Natural killer cell treated with Interleukin-12 subunit alpha and Interleukin-12 subunit beta and Interleukin-15 and Interleukin-18, amount 100 ng/mL, for 72 hours (primary cell): ENCODE results near the gene CYB561. TPM values are rescaled to one million over a fixed set of nuclear protein-coding genes. Genes with fewer than 3 reads are reported as not detected.
A peak's percentile ranks its signal among the peaks of the same experiment; 100 is the strongest.

Source experiments
- ATAC-seq, 2 donors: fragments of 150-1000 bp; cut with Tn5 transposase in 1 of 2; sonication (Bioruptor Pico), chemical (Tn5 transposase) in 1 of 2; 2 replicates each; pipeline ENCODE4 v1.10.0; 2021
- DNase-seq: peaks from one replicate; pipeline ENCODE4 v3.0.0; 2022; ENCODE audit warnings: low spot score
- H3K27ac Mint-ChIP-seq, 2 donors: 1 replicate in 1 of 2; 2 replicates in 1 of 2; pipeline ENCODE4 v1.8.0; 2022; ENCODE audit warnings: mixed read lengths in 2 of 2, mild to moderate bottlenecking in 1 of 2, moderate library complexity in 1 of 2
- H3K27me3 Mint-ChIP-seq, 2 donors: 1 replicate in 1 of 2; 2 replicates in 1 of 2; pipeline ENCODE4 v1.8.0; 2022; ENCODE audit warnings: mixed read lengths in 2 of 2
- H3K36me3 Mint-ChIP-seq: one replicate; pipeline ENCODE4 v1.8.0; 2022; ENCODE audit warnings: mixed read lengths
- H3K4me1 Mint-ChIP-seq, 2 donors: 1 replicate in 1 of 2; 2 replicates in 1 of 2; pipeline ENCODE4 v1.8.0; 2022; ENCODE audit warnings: low read depth in 2 of 2, mixed read lengths in 2 of 2, mild to moderate bottlenecking in 1 of 2
- H3K4me3 Mint-ChIP-seq: one replicate; pipeline ENCODE4 v1.8.0; 2022; ENCODE audit warnings: mixed read lengths
- H3K9me3 Mint-ChIP-seq: 2 replicates; pipeline ENCODE4 v1.8.0; 2022; ENCODE audit warnings: mixed read lengths
- total RNA-seq, 2 donors: library from RNA; stranded (reverse); gene quantifications; one replicate each; pipeline ENCODE4 v1.2.3, GENCODE V29; 2022

Gene CYB561
- total RNA-seq, 2 donors from 2014 or later = 3.2 to 7.9 TPM

DNA sequence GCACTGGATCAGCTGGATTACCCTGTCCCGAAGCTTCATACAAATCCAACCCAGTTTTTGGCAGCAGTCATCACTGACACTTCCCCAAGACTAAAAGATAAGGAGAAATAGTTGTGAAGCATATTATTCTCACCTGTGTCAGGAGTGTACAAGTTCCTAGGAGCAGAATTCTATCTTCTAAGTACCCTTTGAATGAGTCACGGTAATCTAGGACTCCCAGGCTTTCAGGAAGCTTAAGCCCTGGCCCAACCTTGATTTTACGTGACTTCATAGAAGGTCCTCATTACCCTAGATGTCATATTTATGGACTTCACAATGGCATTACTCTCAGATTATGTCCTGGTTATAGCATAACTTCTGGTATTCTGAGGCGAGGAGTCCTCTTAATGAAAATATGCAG, 31.9 kb downstream of the CYB561 start:
- Mint-ChIP-seq H3K27ac (no peak overlapping the region), H3K4me3 (no peak overlapping the region), H3K36me3 (no peaks in the 10 kb centered on the region), H3K4me1 (no peaks in the 10 kb centered on the region), H3K9me3 (no peaks in the 10 kb centered on the region), H3K27me3 (no peaks in the 10 kb centered on the region)
- ATAC-seq (no peak), DNase-seq (no peak)

DNA sequence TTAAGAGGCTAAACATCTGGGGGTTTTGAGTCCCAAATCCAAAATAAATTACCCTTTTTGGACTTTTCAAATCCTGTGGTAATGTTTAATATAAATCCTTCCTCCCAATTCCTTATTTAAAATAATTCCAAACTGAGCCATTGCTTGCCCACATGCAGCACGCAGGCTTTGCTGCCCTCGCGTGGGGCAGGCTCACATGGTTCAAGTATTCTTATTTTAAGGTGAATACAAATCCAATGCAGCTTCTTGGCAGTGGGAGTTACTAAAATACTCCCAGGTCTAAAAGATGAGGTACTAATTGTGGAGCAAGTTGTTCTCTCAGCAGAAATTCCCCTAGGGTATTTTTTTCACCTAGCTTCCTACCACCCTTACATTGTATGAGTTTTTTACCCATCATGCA, 33.0 kb downstream of the CYB561 start:
- DNase-seq (no peak), ATAC-seq (no peak)
- Mint-ChIP-seq H3K9me3 (no peaks in the 10 kb centered on the region), H3K36me3 (no peaks in the 10 kb centered on the region), H3K4me3 (no peak overlapping the region), H3K4me1 (no peaks in the 10 kb centered on the region), H3K27me3 (no peaks in the 10 kb centered on the region), H3K27ac (no peak overlapping the region)

DNA sequence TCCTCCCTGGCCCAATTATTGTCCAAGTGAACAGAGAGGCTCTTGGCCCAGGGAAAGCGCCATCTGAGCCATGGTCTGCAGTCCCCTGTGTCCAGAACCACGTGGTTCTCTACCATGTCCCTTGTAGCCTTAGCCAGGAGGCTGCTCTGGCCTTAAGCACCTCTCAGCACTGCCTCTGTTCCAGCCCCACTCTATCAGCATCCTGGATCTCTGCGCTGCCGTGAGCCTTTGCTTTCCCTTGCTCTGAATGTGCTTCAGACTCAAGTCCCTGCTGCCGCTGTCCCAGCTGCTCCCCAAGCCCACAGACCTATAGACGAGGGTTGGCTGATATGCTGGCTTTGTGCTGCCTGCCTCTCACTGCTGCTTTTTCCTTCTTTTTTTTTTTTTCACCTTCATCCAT, 33.9 kb downstream of the CYB561 start:
- Mint-ChIP-seq H3K9me3 (no peaks in the 10 kb centered on the region), H3K36me3 (no peaks in the 10 kb centered on the region), H3K27me3 (no peaks in the 10 kb centered on the region), H3K4me3 (no peak overlapping the region), H3K27ac (no peak overlapping the region), H3K4me1 (no peaks in the 10 kb centered on the region)
- no peak for ATAC-seq
- no peak for DNase-seq

DNA sequence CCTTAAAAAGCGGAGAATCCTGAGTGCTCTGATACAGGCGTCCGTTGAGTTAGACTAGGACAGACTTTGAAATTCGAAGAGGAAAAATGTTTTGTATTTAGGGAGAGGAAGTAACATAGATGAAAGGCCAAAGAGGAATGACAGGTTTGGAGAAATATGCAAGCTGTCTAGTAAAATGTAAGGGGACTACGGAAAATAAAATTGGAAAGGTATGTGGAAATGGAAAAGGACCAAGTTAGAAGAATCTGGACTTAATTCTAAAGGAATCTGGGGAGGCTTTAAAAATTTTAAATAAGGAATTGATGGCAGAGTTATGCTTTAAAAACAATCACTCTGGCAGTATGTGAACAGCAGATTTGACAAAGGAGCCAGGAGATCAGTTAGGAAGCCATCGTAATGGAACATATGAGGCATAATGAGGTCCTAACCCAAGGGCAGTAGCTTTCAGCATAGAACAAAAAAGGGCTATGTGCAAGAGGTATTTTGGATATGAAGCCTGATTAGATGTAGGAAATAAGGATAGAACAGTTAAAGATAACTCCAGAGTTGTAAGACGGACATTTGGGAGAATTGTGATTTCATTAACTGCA, 38.3 kb downstream of the CYB561 start:
- DNase-seq (no peak), ATAC-seq (no peak)
- H3K4me3 Mint-ChIP-seq = no peak overlapping the region
- H3K36me3 Mint-ChIP-seq = no peaks in the 10 kb centered on the region
- H3K27me3 Mint-ChIP-seq = no peaks in the 10 kb centered on the region
- H3K9me3 Mint-ChIP-seq = no peaks in the 10 kb centered on the region
- H3K4me1 Mint-ChIP-seq = peaks cover 0 to 3% of the 10 kb centered on the region in 2 donors
- no peak overlapping the region for H3K27ac Mint-ChIP-seq

DNA sequence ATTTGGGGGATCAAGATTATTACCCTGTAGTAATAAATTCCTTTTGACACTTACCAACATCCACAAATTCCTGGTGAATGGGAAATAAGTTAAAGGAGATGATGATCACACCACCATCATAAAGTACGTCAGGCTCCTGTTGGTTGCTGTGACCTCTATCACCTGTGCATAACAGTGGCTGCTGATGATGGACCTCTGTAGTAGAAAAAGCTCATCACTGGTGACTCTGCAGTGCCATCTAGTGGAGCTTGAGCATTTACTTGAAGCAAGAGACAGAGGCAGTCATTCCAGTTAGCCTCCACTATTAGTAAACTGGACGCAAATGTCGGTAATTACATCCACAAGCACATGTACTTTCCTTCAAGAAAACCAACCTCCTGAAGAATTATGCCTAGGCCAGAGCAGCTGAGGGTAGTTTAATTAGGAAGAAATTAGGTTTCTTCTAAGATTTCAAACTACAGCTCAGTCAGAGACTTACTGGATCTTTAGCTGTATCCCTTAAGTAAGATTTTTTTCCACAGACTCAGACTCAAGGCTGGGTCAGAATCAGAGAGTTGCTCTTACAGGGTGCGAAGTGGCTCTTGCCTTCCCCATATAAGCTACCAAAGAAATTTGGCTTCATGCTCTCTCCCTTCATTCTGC, 39.3 kb downstream of the CYB561 start:
- Mint-ChIP-seq H3K4me1 (peaks cover 0 to 3% of the 10 kb centered on the region in 2 donors), H3K4me3 (no peak overlapping the region), H3K36me3 (no peaks in the 10 kb centered on the region), H3K27ac (no peak overlapping the region), H3K9me3 (no peaks in the 10 kb centered on the region), H3K27me3 (no peaks in the 10 kb centered on the region)
- ATAC-seq = peak in 1 of 2 donors; percentile 75
- DNase-seq = peak; percentile 71

DNA sequence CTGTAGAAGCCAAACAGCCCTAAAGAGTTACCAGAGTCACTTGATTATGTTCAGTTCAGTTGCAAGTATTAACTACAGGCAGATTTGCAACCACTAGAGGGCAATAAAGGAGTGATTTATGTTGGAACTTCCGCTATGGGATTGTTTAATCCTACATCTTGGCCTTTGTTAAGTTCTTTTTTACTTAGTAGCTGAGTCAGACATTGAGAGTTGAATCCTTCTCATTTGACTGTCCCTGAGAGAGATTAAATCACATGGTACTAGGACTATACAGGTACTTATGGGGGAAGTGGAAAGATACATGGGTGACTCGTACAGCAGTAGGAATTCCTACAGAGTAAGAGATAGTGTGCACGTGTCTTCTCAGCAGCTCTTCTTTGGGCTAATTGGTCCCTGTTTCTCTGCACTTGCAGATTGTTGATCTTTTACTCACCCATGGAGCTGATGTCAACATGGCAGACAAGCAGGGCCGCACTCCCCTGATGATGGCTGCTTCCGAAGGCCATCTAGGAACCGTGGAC, 40.3 kb downstream of the CYB561 start:
- Mint-ChIP-seq H3K27ac (no peak overlapping the region), H3K4me3 (no peak overlapping the region), H3K36me3 (no peaks in the 10 kb centered on the region), H3K9me3 (no peaks in the 10 kb centered on the region), H3K27me3 (no peaks in the 10 kb centered on the region), H3K4me1 (peaks cover 0 to 3% of the 10 kb centered on the region in 2 donors)
- no peak for ATAC-seq
- no peak for DNase-seq

DNA sequence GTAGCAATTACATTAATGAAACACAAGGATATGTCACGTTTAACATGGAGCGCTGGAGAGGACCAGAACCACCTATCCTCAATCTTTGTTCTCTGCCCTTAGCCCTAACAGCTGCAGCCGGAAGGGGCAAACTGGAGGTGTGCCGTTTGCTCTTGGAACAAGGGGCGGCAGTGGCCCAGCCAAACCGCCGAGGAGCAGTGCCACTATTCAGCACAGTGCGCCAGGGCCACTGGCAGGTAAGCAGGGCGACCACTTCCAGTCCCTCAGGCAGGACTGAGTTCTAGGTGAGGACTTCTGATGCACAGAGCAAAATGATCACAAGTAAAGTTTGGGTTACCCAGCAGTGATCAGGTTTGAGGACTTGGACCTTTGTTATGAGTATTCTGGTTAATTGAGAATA, 41.1 kb downstream of the CYB561 start:
- no peak for ATAC-seq
- Mint-ChIP-seq H3K27ac (no peak overlapping the region), H3K27me3 (no peaks in the 10 kb centered on the region), H3K4me3 (no peak overlapping the region), H3K9me3 (no peaks in the 10 kb centered on the region), H3K36me3 (no peaks in the 10 kb centered on the region), H3K4me1 (peaks cover 0 to 3% of the 10 kb centered on the region in 2 donors)
- DNase-seq = no peak

DNA sequence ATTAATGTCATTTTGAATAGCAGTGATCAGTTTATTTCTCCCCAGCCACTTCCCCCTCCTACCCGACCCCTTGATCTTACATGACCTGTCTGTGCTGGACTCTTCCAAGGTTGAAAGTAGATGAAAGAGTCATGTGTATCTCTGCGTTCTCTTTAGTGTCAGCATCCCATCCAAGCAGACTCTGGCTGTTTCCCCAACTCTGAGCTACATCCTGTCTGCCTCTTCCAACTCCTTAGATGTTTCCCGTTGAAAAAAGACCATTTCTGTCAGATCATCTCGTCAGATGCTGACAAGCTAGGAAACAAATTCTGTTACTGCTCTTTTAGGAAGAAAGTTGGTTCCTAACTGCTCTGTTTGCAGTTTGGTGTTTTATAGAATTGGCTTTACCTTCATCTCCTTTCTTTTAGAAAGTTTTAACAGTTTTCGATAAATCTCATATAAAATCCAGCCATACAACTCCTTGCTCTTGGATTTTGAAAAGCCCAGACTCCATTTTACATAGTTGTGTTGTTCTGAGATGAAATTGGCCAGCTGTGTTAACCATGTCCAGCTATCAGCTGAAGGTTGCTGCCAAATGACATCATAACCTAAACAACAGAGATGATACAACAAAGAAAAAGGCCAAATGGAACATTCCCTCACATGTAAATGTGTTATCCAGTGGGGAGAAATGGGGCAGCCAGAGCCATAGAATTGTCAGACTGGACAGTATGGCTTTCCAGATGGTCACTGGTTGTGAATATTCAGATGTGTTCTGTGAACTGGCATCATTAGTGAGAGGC, 43.5 kb downstream of the CYB561 start:
- no peak overlapping the region for H3K4me3 Mint-ChIP-seq
- ATAC-seq = no peak
- H3K27me3 Mint-ChIP-seq = no peaks in the 10 kb centered on the region
- no peak for DNase-seq
- H3K4me1 Mint-ChIP-seq = peaks cover 0 to 3% of the 10 kb centered on the region in 2 donors
- H3K9me3 Mint-ChIP-seq = no peaks in the 10 kb centered on the region
- H3K27ac Mint-ChIP-seq = no peak overlapping the region
- no peaks in the 10 kb centered on the region for H3K36me3 Mint-ChIP-seq

DNA sequence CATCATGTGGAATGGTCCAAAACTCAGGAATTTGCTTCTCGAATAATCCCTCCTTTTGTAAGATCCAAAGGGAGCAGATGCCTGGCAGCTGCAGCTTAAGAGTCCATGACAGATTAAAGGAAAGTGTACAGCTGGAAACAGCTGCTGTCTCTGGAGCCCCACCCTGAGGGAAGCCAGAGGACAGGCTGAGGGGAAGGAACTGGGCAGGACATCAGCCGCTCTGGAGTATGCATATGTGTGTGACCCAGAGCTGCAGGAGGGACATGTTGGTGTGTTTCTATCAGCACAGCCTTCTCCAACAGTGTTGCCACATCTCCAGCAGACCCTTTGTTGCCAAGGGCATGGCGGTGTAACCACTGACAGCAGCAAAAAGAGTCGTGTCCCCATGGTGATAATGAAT, 46.2 kb downstream of the CYB561 start:
- H3K4me3 Mint-ChIP-seq = no peak overlapping the region
- H3K9me3 Mint-ChIP-seq = no peaks in the 10 kb centered on the region
- no peaks in the 10 kb centered on the region for H3K4me1 Mint-ChIP-seq
- no peak for ATAC-seq
- H3K36me3 Mint-ChIP-seq = no peaks in the 10 kb centered on the region
- H3K27ac Mint-ChIP-seq = no peak overlapping the region
- DNase-seq = no peak
- no peaks in the 10 kb centered on the region for H3K27me3 Mint-ChIP-seq

DNA sequence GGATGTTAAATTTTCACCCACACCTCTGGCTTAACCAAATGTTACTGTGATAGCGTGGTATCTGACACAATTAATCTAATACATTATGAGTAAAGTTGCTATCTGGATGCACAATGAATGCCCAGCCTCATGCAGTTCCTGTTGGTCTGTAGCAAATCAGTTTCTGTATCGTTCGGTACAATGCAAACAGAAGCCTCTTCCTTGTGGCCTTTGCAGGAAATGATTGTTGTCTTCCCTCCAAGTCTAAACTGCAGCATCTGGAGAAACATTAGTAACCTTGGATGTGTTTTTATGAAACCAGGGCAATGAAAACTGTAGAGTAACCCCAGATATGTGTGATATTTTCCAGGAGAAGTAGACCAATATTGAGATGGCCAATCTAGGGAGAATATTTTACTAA, 46.8 kb downstream of the CYB561 start:
- Mint-ChIP-seq H3K9me3 (no peaks in the 10 kb centered on the region), H3K27ac (no peak overlapping the region), H3K27me3 (no peaks in the 10 kb centered on the region), H3K36me3 (peaks cover 2% of the 10 kb centered on the region), H3K4me3 (no peak overlapping the region), H3K4me1 (no peaks in the 10 kb centered on the region)
- no peak for ATAC-seq
- no peak for DNase-seq

DNA sequence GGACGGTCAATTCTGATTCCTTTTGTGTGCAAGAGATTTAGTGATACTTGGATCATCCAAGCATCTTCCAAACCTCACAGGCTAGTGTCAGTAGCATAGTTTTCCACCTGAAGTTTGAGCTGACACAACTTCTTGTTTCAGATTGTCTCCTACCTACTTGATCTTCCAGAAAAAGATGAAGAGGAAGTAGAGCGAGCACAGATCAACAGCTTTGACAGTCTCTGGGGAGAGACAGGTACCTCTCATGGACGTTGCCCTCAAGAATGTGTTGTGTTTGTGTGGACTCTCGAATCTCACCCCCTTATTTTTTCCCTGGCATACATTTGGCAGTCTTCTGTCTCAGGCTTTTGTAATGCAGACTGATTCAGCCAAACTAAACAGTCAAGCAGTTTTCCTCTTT, 47.4 kb downstream of the CYB561 start:
- ATAC-seq (no peak), DNase-seq (no peak)
- Mint-ChIP-seq H3K4me1 (no peaks in the 10 kb centered on the region), H3K27ac (no peak overlapping the region), H3K9me3 (no peaks in the 10 kb centered on the region), H3K36me3 (peaks cover 4% of the 10 kb centered on the region), H3K4me3 (no peak overlapping the region), H3K27me3 (no peaks in the 10 kb centered on the region)

DNA sequence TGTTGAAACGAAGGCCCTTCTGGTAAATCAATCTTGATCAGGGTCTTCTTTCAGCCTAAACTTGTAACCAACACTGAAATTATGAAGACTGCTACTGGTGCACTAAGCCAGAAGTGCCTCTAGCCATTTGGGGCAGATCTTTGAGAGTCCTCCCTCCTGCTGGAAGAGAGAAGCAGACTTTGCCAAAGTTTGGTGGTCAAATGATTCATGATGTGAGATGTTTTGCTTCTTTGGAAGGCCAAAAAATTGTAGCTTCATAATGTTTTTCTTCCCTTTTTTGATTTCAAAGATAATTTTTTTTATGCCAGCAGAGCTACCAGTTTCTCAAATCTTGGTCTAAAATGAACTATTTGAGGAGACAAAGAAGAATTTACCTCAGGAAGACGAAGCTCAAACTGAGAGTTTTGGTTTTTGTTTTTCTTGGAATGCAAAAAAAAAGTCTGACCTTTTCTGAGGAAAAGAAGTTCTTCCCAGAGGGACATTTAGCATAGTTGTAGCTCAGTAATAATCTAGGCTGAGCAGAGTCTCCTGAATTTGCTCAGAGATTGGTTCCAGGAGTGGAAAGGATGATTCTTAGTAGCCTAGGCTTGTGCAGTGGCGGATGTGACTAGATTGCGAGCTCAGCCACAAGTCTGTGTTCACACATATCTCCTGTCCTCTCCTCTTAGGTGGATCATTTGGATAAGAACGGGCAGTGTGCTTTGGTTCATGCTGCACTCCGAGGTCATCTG, 50.9 kb downstream of the CYB561 start:
- Mint-ChIP-seq H3K27ac (peak overlapping the region in 1 of 2 donors; percentile 41), H3K4me1 (no peaks in the 10 kb centered on the region), H3K36me3 (peaks cover 10% of the 10 kb centered on the region), H3K9me3 (no peaks in the 10 kb centered on the region), H3K4me3 (peak overlapping the region; percentile 59), H3K27me3 (no peaks in the 10 kb centered on the region)
- ATAC-seq (peak in 1 of 2 donors; percentile 74), DNase-seq (no peak)

DNA sequence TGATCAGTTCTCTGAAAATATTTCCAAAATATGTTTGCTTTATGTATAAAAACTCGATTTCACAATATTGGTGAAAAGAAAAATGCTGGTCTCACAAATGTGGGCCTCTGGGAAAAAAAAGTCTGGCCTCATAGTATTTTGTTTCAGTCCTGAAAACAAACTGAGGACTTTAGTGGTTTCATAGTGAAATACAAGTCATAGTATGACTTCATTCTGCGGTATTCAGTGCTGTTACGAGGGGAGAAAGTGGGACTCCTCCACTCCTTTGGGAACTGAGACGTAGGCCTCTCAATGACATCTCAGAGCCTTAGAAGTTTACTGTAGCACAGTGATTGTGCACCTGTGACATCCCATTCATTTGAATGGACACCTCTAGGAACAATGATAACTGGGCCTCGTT, 56.0 kb downstream of the CYB561 start:
- peak in 1 of 2 donors; percentile 27 for ATAC-seq
- Mint-ChIP-seq H3K9me3 (no peaks in the 10 kb centered on the region), H3K36me3 (peaks cover 10% of the 10 kb centered on the region), H3K27me3 (no peaks in the 10 kb centered on the region), H3K27ac (no peak overlapping the region), H3K4me3 (no peak overlapping the region), H3K4me1 (no peaks in the 10 kb centered on the region)
- DNase-seq = no peak
